ENCODE results near the gene TEX22. TPM values are rescaled to one million over a fixed set of nuclear protein-coding genes. Genes with fewer than 3 reads are reported as not detected.
"Not testable (repeated sequence)": the region's sequence is repeated elsewhere in the genome, so short reads cannot be mapped to it uniquely, and the experiment has no call there.

Gene TEX22
- total RNA-seq, 1 experiment from 2014 or later = 0.29 TPM

- no peak for ATAC-seq
- CTCF ChIA-PET = no interaction called here
- no peak overlapping the region for H3K4me3 ChIP-seq (ENCODE audit: low read length)
- BruUV-seq (replicated peaks) = no TSS peak
- H3K79me2 ChIP-seq (ENCODE audit: low read length) = no peaks in the 10 kb centered on the region
- TF ChIP-seq EZH2phosphoT487 (IDR thresholded peaks at IDR 0.05; ENCODE audit: borderline replicate concordance, low read length) (no peak), EZH2 (IDR thresholded peaks at IDR 0.05; ENCODE audit: low read length, unreplicated experiment) (no peak), CTCF (conservative IDR thresholded peaks at IDR 0.05; ENCODE audit: low read depth, low read length) (no peak)
- H3K9me3 ChIP-seq (ENCODE audit: low read length) = no peaks in the 10 kb centered on the region
- 0 out of 2 replicates have a peak, but pooled peaks cover 5% of the 10 kb centered on the region for H3K4me1 ChIP-seq (ENCODE audit: insufficient read depth, low read length)
- H4K20me1 ChIP-seq (ENCODE audit: low read length) = no peaks in the 10 kb centered on the region
- no peaks in the 10 kb centered on the region for H3K9me2 ChIP-seq (replicated peaks; ENCODE audit: low read length)
- POLR2A ChIA-PET (ENCODE audit: unreplicated experiment) = no interaction called here
- 0 out of 2 replicates have a peak, but pooled peaks cover 2% of the 10 kb centered on the region for H3K36me3 ChIP-seq (ENCODE audit: low read depth, low read length)
- no peak for DNase-seq
- H3F3A ChIP-seq (ENCODE audit: low read length, unreplicated experiment) = no peaks in the 10 kb centered on the region
- H2AFZ ChIP-seq (ENCODE audit: low read length) = no peak overlapping the region
- no peak overlapping the region for H3K9ac ChIP-seq (ENCODE audit: low read length)
- no peak overlapping the region for H3K27ac ChIP-seq (ENCODE audit: low read length)
- intact Hi-C loops (cut with micrococcal nuclease) = no loop called here
- H3K4me2 ChIP-seq (ENCODE audit: low read length) = no peak overlapping the region
- no peaks in the 10 kb centered on the region for H3K27me3 ChIP-seq (ENCODE audit: low read length)
Observed at GRCh38 chr14:105357626-105358025, 40.7 kb upstream of the TEX22 start.

- no peak overlapping the region for H3K4me3 ChIP-seq (ENCODE audit: low read length)
- no peaks in the 10 kb centered on the region for H3K9me3 ChIP-seq (ENCODE audit: low read length)
- BruUV-seq (replicated peaks) = no TSS peak
- no peaks in the 10 kb centered on the region for H4K20me1 ChIP-seq (ENCODE audit: low read length)
- no peak overlapping the region for H3K27ac ChIP-seq (ENCODE audit: low read length)
- no peak overlapping the region for H2AFZ ChIP-seq (ENCODE audit: low read length)
- intact Hi-C loops (cut with micrococcal nuclease) = no loop called here
- no peak for TF ChIP-seq EZH2 (IDR thresholded peaks at IDR 0.05; ENCODE audit: low read length, unreplicated experiment)
- no peak overlapping the region for H3K4me2 ChIP-seq (ENCODE audit: low read length)
- 0 out of 2 replicates have a peak, but pooled peaks cover 5% of the 10 kb centered on the region for H3K4me1 ChIP-seq (ENCODE audit: insufficient read depth, low read length)
- H3K79me2 ChIP-seq (ENCODE audit: low read length) = no peaks in the 10 kb centered on the region
- POLR2A ChIA-PET (ENCODE audit: unreplicated experiment) = no interaction called here
- no peaks in the 10 kb centered on the region for H3K9me2 ChIP-seq (replicated peaks; ENCODE audit: low read length)
- no peaks in the 10 kb centered on the region for H3F3A ChIP-seq (ENCODE audit: low read length, unreplicated experiment)
- 0 out of 2 replicates have a peak, but pooled peaks cover 2% of the 10 kb centered on the region for H3K36me3 ChIP-seq (ENCODE audit: low read depth, low read length)
- no peak overlapping the region for H3K9ac ChIP-seq (ENCODE audit: low read length)
- DNase-seq (no peak), ATAC-seq (no peak)
- CTCF ChIA-PET = no interaction called here
- no peaks in the 10 kb centered on the region for H3K27me3 ChIP-seq (ENCODE audit: low read length)
Observed at GRCh38 chr14:105358140-105358846, 40.0 kb upstream of the TEX22 start.

GRCh38 chr14:105358943-105359342, 39.4 kb upstream of the TEX22 start:
- Histone ChIP-seq H3K4me2 (ENCODE audit: low read length) (no peak overlapping the region), H3K27me3 (ENCODE audit: low read length) (no peaks in the 10 kb centered on the region), H3K9me3 (ENCODE audit: low read length) (no peaks in the 10 kb centered on the region), H3K9ac (ENCODE audit: low read length) (no peak overlapping the region), H3K36me3 (ENCODE audit: low read depth, low read length) (0 out of 2 replicates have a peak, but pooled peaks cover 2% of the 10 kb centered on the region), H3F3A (ENCODE audit: low read length, unreplicated experiment) (no peaks in the 10 kb centered on the region), H3K79me2 (ENCODE audit: low read length) (no peaks in the 10 kb centered on the region), H3K4me1 (ENCODE audit: insufficient read depth, low read length) (0 out of 2 replicates have a peak, but pooled peaks cover 5% of the 10 kb centered on the region), H4K20me1 (ENCODE audit: low read length) (no peaks in the 10 kb centered on the region), H3K27ac (ENCODE audit: low read length) (no peak overlapping the region), H2AFZ (ENCODE audit: low read length) (no peak overlapping the region), H3K4me3 (ENCODE audit: low read length) (no peak overlapping the region), H3K9me2 (replicated peaks; ENCODE audit: low read length) (no peaks in the 10 kb centered on the region)
- DNase-seq (no peak), ATAC-seq (no peak)
- BruUV-seq (replicated peaks) = no TSS peak
- no peak for TF ChIP-seq CTCF (conservative IDR thresholded peaks at IDR 0.05; ENCODE audit: low read depth, low read length)
- TF ChIP-seq EZH2 (IDR thresholded peaks at IDR 0.05; ENCODE audit: low read length, unreplicated experiment) = no peak
- no peak for TF ChIP-seq EZH2phosphoT487 (IDR thresholded peaks at IDR 0.05; ENCODE audit: borderline replicate concordance, low read length)
- ChIA-PET CTCF (no interaction called here), POLR2A (ENCODE audit: unreplicated experiment) (no interaction called here)
- intact Hi-C loops (cut with micrococcal nuclease) = no loop called here

GRCh38 chr14:105361412-105361811, 36.9 kb upstream of the TEX22 start:
- H3K79me2 ChIP-seq (ENCODE audit: low read length); BruUV-seq (replicated peaks); H3F3A ChIP-seq (ENCODE audit: low read length, unreplicated experiment); H2AFZ ChIP-seq (ENCODE audit: low read length); H4K20me1 ChIP-seq (ENCODE audit: low read length); H3K4me3 ChIP-seq (ENCODE audit: low read length); H3K9me2 ChIP-seq (replicated peaks; ENCODE audit: low read length); H3K27ac ChIP-seq (ENCODE audit: low read length); H3K36me3 ChIP-seq (ENCODE audit: low read depth, low read length); H3K9ac ChIP-seq (ENCODE audit: low read length); H3K27me3 ChIP-seq (ENCODE audit: low read length); POLR2A ChIA-PET (ENCODE audit: unreplicated experiment); ATAC-seq; H3K9me3 ChIP-seq (ENCODE audit: low read length); DNase-seq; CTCF ChIA-PET; H3K4me1 ChIP-seq (ENCODE audit: insufficient read depth, low read length); H3K4me2 ChIP-seq (ENCODE audit: low read length); intact Hi-C loops (cut with micrococcal nuclease): not testable (repeated sequence)
